Upper lobe of left lung (tissue), 6 donors: ENCODE measurements around the gene TRDMT1. TPM values are rescaled to one million over a fixed set of nuclear protein-coding genes. Genes with fewer than 3 reads are reported as not detected.

Source experiments
- ATAC-seq, 2 donors: fragments of 200-7000 bp; cut with Tn5 transposase; one replicate each; pipeline ENCODE4 v1.9.1; 2022; ENCODE audit warnings: mild to moderate bottlenecking in 2 of 2, moderate library complexity in 2 of 2; ENCODE audit not compliant: low FRiP score in 2 of 2
- DNase-seq, 2 donors: peaks; one replicate each; pipeline ENCODE4 v3.0.0-alpha.2; 2019 to 2020
- H3K27ac ChIP-seq, 4 donors: fragments of 200-600 bp; sonication (generic); one replicate each; pipeline ENCODE4 v1.5.1; 2016 to 2019
- H3K27me3 ChIP-seq, 4 donors: fragments of 200-600 bp; sonication (generic); one replicate each; pipeline ENCODE4 v1.5.1; 2017 to 2019
- H3K36me3 ChIP-seq, 4 donors: fragments of 200-600 bp; sonication (generic); one replicate each; pipeline ENCODE4 v1.5.1; 2016 to 2019
- H3K4me1 ChIP-seq, 4 donors: fragments of 200-600 bp; sonication (generic); one replicate each; pipeline ENCODE4 v1.5.1; 2018 to 2019
- H3K4me3 ChIP-seq, 4 donors: fragments of 200-600 bp; sonication (generic); one replicate each; pipeline ENCODE4 v1.5.1; 2017 to 2019; ENCODE audit warnings: mild to moderate bottlenecking in 2 of 4, moderate library complexity in 1 of 4
- H3K9me3 ChIP-seq, 4 donors: fragments of 200-600 bp; sonication (generic); one replicate each; pipeline ENCODE4 v1.5.1; 2018 to 2019
- EP300 ChIP-seq, 4 donors: sonication (generic); formaldehyde crosslinking; IDR thresholded peaks; one replicate each; pipeline ENCODE4 v1.5.1; 2017; ENCODE audit warnings: antibody characterized with exemption in 4 of 4, control low read depth in 2 of 4
- POLR2A ChIP-seq, 4 donors: fragments of 450-650 bp; IDR thresholded peaks; one replicate each; pipeline ENCODE4 v1.5.1; 2016 to 2017; ENCODE audit warnings: antibody characterized with exemption in 4 of 4, mild to moderate bottlenecking in 2 of 4
- POLR2AphosphoS5 ChIP-seq, 2 donors: sonication (generic); formaldehyde crosslinking; IDR thresholded peaks; one replicate each; pipeline ENCODE4 v1.5.1; 2017; ENCODE audit warnings: antibody characterized with exemption in 2 of 2
- WGBS, 2 donors: methylation state at CpG; one replicate each; pipeline ENCODE4 v1.1.5; 2017 to 2018; 5-methylcytosine and 5-hydroxymethylcytosine counted together
- total RNA-seq, 6 donors: library from RNA; depleted of rRNA in 4 of 6; stranded (reverse); fragments of >200 nt in 4 of 6; gene quantifications; one replicate each; pipeline versions ENCODE4 v1.1.0 to v1.2.1, GENCODE V29; 2016 to 2021
- TF ChIP-seq, protein P1 (sequence below), 6 experiments: fragments of 450-650 bp in 4 of 6; fragments of 200-600 bp in 2 of 6; sonication (generic) in 2 of 6; IDR thresholded peaks; one replicate each; pipeline ENCODE4 v1.5.1; 2016 to 2019; ENCODE audit warnings: antibody characterized with exemption in 6 of 6
- donor health status: DM: no; HTN: no; CAD: no; lungs with moderate emphysema.
- donor health status: DM: no; HTN: yes; CAD: no; lungs with severe emphysema.

The TRDMT1 gene
- total RNA-seq, 6 donors from 2014 or later, result 5.8 to 22.0 (median 7.4) TPM

DNA sequence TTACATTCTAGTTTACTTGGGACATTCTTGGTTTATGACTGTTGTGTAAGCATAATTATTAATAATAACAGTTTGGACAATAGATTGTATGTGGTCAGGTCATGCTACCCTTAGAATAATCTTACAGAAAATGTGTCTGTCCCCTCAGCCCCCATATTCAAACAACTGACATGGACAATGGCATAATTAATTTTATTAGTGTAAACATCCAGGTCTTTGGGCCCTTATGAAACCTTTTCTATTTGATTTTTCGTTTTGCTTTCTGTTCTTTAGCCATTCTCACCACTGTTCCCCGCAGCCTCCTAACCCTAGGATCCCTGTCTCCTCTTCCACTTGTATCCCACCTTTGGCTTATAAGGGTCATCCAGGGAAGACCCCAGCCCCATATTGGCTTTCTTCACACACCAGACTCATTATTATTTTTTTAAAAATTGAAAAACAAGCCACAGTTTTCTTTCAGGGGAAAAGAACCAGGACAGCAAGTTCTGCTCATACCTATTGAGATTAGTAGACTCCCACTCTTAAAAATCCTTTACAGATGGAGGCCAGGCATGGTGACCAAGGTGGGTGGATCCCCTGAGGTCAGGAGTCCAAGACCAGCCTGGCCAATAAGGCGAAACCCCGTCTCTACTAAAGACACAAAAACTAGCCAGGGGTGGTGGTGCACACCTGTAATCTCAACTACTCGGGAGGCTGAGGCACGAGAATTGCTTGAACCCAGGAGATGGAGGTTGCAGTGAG lies 38.0 kb upstream of the TRDMT1 start:
- H3K27me3 ChIP-seq, result no peaks in the 10 kb centered on the region
- DNase-seq (no peak), ATAC-seq (peak in 1 of 2 donors; percentile 0)
- peaks cover 19 to 41% (median 34%) of the 10 kb centered on the region in 4 donors for H3K36me3 ChIP-seq
- no peaks in the 10 kb centered on the region for H3K9me3 ChIP-seq
- TF ChIP-seq POLR2A (IDR thresholded peaks at IDR 0.05), result no peak
- no peak for TF ChIP-seq EP300 (IDR thresholded peaks at IDR 0.05)
- TF ChIP-seq, protein P1, sequence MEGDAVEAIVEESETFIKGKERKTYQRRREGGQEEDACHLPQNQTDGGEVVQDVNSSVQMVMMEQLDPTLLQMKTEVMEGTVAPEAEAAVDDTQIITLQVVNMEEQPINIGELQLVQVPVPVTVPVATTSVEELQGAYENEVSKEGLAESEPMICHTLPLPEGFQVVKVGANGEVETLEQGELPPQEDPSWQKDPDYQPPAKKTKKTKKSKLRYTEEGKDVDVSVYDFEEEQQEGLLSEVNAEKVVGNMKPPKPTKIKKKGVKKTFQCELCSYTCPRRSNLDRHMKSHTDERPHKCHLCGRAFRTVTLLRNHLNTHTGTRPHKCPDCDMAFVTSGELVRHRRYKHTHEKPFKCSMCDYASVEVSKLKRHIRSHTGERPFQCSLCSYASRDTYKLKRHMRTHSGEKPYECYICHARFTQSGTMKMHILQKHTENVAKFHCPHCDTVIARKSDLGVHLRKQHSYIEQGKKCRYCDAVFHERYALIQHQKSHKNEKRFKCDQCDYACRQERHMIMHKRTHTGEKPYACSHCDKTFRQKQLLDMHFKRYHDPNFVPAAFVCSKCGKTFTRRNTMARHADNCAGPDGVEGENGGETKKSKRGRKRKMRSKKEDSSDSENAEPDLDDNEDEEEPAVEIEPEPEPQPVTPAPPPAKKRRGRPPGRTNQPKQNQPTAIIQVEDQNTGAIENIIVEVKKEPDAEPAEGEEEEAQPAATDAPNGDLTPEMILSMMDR (IDR thresholded peaks at IDR 0.05), result no peak
- no peak for TF ChIP-seq POLR2AphosphoS5 (IDR thresholded peaks at IDR 0.05)
- peaks cover 10 to 30% (median 19%) of the 10 kb centered on the region in 4 donors for H3K4me1 ChIP-seq
- H3K4me3 ChIP-seq, result no peak overlapping the region
- WGBS, 2 donors, result 87 to 89% methylated on average over 6 of the region's 6 CpGs
- peak overlapping the region in 1 of 4 donors; percentile 61 for H3K27ac ChIP-seq

DNA sequence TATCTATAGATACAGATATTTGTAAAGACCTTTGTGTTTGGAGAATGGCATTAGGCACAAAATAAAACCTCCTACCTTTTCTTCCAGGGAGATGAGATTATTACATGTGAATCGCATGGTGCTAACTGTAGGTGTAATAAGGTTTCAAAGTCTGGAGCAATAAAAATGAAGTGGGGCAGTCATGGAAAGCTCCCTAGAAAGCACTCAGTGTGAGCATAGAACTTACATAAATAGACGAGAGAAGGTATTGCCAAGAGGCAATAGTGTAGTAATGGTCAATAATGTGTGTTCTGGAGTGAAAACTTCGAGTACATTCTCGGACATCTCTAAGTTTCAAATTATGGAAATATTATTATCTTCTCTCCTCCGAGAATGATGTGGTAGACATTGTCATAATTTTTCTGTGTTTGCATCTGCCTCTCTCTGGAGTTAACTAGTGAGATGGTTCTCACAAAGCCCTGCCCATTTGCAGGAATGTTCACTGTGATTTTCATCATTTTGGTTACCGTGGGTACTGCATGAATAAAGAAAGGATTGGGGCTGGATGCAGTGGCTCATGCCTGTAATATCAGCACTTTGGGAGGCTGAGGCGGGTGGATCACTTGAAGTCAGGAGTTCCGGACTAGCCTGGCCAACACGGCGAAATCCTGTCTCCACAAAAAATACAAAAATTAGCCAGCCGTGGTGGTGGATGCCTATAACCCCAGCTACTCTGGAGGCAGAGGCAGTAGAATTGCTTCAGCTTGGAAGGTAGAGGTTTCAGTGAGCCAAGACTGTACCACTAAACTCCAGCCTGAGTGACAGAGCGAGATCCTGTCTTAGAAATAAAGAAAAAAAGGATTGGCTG lies 37.2 kb upstream of the TRDMT1 start:
- H3K36me3 ChIP-seq, result peaks cover 27 to 49% (median 42%) of the 10 kb centered on the region in 4 donors
- H3K27me3 ChIP-seq, result no peaks in the 10 kb centered on the region
- ATAC-seq (peak in 1 of 2 donors; percentile 72), DNase-seq (no peak)
- H3K27ac ChIP-seq, result peak overlapping the region in 2 of 4 donors; percentile 24 to 61
- TF ChIP-seq, protein P1 (IDR thresholded peaks at IDR 0.05), result no peak
- no peak for TF ChIP-seq EP300 (IDR thresholded peaks at IDR 0.05)
- TF ChIP-seq POLR2A (IDR thresholded peaks at IDR 0.05), result no peak
- TF ChIP-seq POLR2AphosphoS5 (IDR thresholded peaks at IDR 0.05), result no peak
- no peaks in the 10 kb centered on the region for H3K9me3 ChIP-seq
- H3K4me3 ChIP-seq, result no peak overlapping the region
- WGBS, 2 donors, result 65 to 75% methylated on average over 12 of the region's 12 CpGs
- peaks cover 18 to 38% (median 27%) of the 10 kb centered on the region in 4 donors for H3K4me1 ChIP-seq

DNA sequence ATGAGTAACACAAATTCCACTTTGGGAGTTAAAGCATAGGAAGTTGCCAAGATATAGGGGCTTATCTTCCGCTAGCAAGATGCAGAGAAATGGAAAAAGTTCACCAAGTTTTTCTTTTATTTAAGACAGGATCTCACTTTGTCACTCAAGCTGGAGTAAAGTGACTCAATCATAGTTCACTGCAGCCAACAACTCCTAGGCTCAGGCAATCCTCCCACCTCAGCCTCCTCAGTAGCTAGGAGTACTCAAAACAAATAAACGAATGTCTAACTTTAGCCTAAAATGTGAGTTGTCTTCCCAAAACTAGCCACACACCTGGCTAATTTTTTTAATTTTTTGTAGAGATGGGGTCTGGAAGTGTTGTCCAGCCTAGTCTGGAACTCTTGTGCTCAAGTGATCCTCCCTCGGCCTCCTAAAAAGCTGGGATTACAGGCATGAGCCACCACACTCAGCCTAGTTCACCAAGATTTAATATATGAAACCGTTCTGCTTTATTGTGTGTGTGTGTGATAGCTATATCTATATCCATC lies 36.5 kb upstream of the TRDMT1 start:
- peaks cover 31 to 56% (median 48%) of the 10 kb centered on the region in 4 donors for H3K36me3 ChIP-seq
- TF ChIP-seq EP300 (IDR thresholded peaks at IDR 0.05) (no peak), POLR2AphosphoS5 (IDR thresholded peaks at IDR 0.05) (no peak), POLR2A (IDR thresholded peaks at IDR 0.05) (peak in 1 of 4 donors; percentile 13)
- no peak for DNase-seq
- H3K4me1 ChIP-seq, result peaks cover 25 to 45% (median 34%) of the 10 kb centered on the region in 4 donors
- no peaks in the 10 kb centered on the region for H3K27me3 ChIP-seq
- 79 to 92% methylated on average over 4 of the region's 4 CpGs for WGBS, 2 donors
- ATAC-seq, result peak in 1 of 2 donors; percentile 26
- H3K27ac ChIP-seq, result no peak overlapping the region
- no peak overlapping the region for H3K4me3 ChIP-seq
- no peaks in the 10 kb centered on the region for H3K9me3 ChIP-seq

DNA sequence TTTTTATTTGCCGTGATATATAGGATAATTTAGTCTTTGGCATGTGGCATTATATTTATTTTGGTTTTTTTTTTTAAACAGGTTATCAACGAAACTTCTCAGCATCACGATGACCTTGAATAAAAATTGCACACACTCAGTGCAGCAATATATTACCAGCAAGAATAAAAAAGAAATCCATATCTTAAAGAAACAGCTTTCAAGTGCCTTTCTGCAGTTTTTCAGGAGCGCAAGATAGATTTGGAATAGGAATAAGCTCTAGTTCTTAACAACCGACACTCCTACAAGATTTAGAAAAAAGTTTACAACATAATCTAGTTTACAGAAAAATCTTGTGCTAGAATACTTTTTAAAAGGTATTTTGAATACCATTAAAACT lies 35.7 kb upstream of the TRDMT1 start:
- peaks cover 31 to 65% (median 52%) of the 10 kb centered on the region in 4 donors for H3K36me3 ChIP-seq
- ATAC-seq (no peak), DNase-seq (no peak)
- H3K27me3 ChIP-seq, result no peaks in the 10 kb centered on the region
- 78 to 90% methylated on average over 5 of the region's 5 CpGs for WGBS, 2 donors
- no peak overlapping the region for H3K4me3 ChIP-seq
- no peak overlapping the region for H3K27ac ChIP-seq
- H3K9me3 ChIP-seq, result no peaks in the 10 kb centered on the region
- H3K4me1 ChIP-seq, result peaks cover 34 to 54% (median 43%) of the 10 kb centered on the region in 4 donors
- TF ChIP-seq EP300 (IDR thresholded peaks at IDR 0.05), result no peak
- no peak for TF ChIP-seq POLR2A (IDR thresholded peaks at IDR 0.05)
- TF ChIP-seq, protein P1 (IDR thresholded peaks at IDR 0.05), result no peak
- no peak for TF ChIP-seq POLR2AphosphoS5 (IDR thresholded peaks at IDR 0.05)
